ENCODE data around the gene GAS7. TPM values are rescaled to one million over a fixed set of nuclear protein-coding genes. Genes with fewer than 3 reads are reported as not detected.

The GAS7 gene
- total RNA-seq, 1 experiment from 2014 or later: 12.3 TPM

DNA sequence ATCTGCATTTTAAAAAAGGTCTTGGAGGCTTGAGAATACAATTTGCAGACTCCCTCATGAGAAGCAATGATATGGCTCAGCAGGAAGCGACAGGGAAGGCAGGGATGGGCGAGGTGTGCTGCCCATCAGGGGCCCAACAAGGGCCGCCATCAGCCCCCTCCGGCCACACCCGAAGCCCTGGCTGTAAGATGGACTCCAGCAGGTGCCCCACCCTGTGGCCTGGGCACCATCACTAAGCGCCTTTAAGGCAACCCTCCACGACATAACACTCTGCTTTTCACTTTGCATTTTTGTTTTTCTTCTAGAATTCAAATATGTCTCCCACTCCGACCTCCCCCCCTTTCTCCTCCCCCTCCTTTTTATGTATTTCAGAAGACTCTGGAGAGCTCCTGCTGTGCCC is 241.2 kb downstream of the GAS7 start:
- Mint-ChIP-seq H3K27ac (no peak overlapping the region), H3K4me3 (no peak overlapping the region), H3K4me1 (peaks cover 32% of the 10 kb centered on the region), H3K27me3 (ENCODE audit: low read depth) (no peaks in the 10 kb centered on the region), H3K9me3 (no peaks in the 10 kb centered on the region), H3K36me3 (no peaks in the 10 kb centered on the region)
- TF ChIP-seq, protein P1, sequence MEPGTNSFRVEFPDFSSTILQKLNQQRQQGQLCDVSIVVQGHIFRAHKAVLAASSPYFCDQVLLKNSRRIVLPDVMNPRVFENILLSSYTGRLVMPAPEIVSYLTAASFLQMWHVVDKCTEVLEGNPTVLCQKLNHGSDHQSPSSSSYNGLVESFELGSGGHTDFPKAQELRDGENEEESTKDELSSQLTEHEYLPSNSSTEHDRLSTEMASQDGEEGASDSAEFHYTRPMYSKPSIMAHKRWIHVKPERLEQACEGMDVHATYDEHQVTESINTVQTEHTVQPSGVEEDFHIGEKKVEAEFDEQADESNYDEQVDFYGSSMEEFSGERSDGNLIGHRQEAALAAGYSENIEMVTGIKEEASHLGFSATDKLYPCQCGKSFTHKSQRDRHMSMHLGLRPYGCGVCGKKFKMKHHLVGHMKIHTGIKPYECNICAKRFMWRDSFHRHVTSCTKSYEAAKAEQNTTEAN (CRISPR knock-in tag; IDR thresholded peaks at IDR 0.05): no peak
- TF ChIP-seq, protein P2, sequence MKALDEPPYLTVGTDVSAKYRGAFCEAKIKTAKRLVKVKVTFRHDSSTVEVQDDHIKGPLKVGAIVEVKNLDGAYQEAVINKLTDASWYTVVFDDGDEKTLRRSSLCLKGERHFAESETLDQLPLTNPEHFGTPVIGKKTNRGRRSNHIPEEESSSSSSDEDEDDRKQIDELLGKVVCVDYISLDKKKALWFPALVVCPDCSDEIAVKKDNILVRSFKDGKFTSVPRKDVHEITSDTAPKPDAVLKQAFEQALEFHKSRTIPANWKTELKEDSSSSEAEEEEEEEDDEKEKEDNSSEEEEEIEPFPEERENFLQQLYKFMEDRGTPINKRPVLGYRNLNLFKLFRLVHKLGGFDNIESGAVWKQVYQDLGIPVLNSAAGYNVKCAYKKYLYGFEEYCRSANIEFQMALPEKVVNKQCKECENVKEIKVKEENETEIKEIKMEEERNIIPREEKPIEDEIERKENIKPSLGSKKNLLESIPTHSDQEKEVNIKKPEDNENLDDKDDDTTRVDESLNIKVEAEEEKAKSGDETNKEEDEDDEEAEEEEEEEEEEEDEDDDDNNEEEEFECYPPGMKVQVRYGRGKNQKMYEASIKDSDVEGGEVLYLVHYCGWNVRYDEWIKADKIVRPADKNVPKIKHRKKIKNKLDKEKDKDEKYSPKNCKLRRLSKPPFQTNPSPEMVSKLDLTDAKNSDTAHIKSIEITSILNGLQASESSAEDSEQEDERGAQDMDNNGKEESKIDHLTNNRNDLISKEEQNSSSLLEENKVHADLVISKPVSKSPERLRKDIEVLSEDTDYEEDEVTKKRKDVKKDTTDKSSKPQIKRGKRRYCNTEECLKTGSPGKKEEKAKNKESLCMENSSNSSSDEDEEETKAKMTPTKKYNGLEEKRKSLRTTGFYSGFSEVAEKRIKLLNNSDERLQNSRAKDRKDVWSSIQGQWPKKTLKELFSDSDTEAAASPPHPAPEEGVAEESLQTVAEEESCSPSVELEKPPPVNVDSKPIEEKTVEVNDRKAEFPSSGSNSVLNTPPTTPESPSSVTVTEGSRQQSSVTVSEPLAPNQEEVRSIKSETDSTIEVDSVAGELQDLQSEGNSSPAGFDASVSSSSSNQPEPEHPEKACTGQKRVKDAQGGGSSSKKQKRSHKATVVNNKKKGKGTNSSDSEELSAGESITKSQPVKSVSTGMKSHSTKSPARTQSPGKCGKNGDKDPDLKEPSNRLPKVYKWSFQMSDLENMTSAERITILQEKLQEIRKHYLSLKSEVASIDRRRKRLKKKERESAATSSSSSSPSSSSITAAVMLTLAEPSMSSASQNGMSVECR (CRISPR knock-in tag; IDR thresholded peaks at IDR 0.05; ENCODE audit: borderline replicate concordance): no peak
- TF ChIP-seq, protein P3, sequence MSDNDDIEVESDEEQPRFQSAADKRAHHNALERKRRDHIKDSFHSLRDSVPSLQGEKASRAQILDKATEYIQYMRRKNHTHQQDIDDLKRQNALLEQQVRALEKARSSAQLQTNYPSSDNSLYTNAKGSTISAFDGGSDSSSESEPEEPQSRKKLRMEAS (CRISPR knock-in tag; IDR thresholded peaks at IDR 0.05): no peak
- no peak for TF ChIP-seq ZNF138 (CRISPR knock-in tag; conservative IDR thresholded peaks at IDR 0.05)
- TF ChIP-seq, protein P4, sequence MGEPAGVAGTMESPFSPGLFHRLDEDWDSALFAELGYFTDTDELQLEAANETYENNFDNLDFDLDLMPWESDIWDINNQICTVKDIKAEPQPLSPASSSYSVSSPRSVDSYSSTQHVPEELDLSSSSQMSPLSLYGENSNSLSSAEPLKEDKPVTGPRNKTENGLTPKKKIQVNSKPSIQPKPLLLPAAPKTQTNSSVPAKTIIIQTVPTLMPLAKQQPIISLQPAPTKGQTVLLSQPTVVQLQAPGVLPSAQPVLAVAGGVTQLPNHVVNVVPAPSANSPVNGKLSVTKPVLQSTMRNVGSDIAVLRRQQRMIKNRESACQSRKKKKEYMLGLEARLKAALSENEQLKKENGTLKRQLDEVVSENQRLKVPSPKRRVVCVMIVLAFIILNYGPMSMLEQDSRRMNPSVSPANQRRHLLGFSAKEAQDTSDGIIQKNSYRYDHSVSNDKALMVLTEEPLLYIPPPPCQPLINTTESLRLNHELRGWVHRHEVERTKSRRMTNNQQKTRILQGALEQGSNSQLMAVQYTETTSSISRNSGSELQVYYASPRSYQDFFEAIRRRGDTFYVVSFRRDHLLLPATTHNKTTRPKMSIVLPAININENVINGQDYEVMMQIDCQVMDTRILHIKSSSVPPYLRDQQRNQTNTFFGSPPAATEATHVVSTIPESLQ (CRISPR knock-in tag; IDR thresholded peaks at IDR 0.05): no peak
- TF ChIP-seq, protein P5, sequence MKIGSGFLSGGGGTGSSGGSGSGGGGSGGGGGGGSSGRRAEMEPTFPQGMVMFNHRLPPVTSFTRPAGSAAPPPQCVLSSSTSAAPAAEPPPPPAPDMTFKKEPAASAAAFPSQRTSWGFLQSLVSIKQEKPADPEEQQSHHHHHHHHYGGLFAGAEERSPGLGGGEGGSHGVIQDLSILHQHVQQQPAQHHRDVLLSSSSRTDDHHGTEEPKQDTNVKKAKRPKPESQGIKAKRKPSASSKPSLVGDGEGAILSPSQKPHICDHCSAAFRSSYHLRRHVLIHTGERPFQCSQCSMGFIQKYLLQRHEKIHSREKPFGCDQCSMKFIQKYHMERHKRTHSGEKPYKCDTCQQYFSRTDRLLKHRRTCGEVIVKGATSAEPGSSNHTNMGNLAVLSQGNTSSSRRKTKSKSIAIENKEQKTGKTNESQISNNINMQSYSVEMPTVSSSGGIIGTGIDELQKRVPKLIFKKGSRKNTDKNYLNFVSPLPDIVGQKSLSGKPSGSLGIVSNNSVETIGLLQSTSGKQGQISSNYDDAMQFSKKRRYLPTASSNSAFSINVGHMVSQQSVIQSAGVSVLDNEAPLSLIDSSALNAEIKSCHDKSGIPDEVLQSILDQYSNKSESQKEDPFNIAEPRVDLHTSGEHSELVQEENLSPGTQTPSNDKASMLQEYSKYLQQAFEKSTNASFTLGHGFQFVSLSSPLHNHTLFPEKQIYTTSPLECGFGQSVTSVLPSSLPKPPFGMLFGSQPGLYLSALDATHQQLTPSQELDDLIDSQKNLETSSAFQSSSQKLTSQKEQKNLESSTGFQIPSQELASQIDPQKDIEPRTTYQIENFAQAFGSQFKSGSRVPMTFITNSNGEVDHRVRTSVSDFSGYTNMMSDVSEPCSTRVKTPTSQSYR (CRISPR knock-in tag; IDR thresholded peaks at IDR 0.05): no peak
- TF ChIP-seq, protein P6, sequence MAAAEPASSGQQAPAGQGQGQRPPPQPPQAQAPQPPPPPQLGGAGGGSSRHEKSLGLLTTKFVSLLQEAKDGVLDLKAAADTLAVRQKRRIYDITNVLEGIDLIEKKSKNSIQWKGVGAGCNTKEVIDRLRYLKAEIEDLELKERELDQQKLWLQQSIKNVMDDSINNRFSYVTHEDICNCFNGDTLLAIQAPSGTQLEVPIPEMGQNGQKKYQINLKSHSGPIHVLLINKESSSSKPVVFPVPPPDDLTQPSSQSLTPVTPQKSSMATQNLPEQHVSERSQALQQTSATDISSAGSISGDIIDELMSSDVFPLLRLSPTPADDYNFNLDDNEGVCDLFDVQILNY (CRISPR knock-in tag; IDR thresholded peaks at IDR 0.05): no peak
- CTCF ChIA-PET: interaction anchor here (0.8 to 7.7 kb wide), 3 partner anchors 25 to 30 kb away, joined by 5 to 112 read pairs (median 9); no protein-coding TSS in a partner anchor
- no peak for ATAC-seq
- POLR2A ChIA-PET: no interaction called here
- no peak for DNase-seq (ENCODE audit: low spot score)

DNA sequence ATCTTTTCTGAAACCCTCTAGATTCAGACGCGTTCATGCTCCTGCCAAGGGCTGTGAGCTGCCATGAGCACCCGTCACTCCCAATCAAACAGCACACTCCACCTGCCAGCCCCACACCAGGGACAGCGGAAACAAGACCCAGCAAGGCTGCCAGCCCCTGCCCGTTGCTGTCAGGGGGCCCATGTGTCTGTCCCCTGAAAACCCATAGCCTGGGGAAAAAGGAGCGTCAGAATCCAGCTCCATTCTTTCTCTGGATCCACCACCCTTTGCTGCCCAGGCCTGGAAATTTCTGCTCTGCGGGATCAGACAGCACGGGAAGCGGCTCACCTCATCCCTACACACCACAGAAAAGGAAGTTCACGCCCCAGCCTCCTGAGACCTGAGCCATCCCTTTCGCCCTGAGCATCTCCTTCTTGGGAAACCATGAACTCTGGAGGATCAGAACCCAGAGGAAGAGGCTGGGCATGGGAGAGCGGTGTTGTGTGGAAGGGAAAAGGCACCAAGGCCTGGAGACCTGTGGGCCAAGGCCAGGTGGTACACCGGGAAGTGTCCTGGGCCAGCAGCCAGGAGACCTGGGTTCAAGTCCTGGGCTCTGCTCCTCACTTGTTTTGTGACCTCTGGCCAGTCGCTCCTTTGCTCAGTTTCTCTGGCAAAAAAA is 241.8 kb downstream of the GAS7 start:
- CTCF ChIA-PET: interaction anchor here (0.9 to 7.7 kb wide), 4 partner anchors 25 to 270 kb away, joined by 3 to 112 read pairs (median 6); no protein-coding TSS in a partner anchor
- ATAC-seq (peak; percentile 38), DNase-seq (ENCODE audit: low spot score) (peak; percentile 23)
- Mint-ChIP-seq H3K27ac (no peak overlapping the region), H3K4me1 (peaks cover 32% of the 10 kb centered on the region), H3K27me3 (ENCODE audit: low read depth) (no peaks in the 10 kb centered on the region), H3K36me3 (no peaks in the 10 kb centered on the region), H3K4me3 (no peak overlapping the region; the same call in 1 of the 2 replicates), H3K9me3 (no peaks in the 10 kb centered on the region)
- POLR2A ChIA-PET: no interaction called here
- TF ChIP-seq EMX1 (CRISPR knock-in tag; IDR thresholded peaks at IDR 0.05) (no peak), ZNF138 (CRISPR knock-in tag; conservative IDR thresholded peaks at IDR 0.05) (no peak), TCF7 (CRISPR knock-in tag; IDR thresholded peaks at IDR 0.05; ENCODE audit: low read depth) (no peak), ELF4 (CRISPR knock-in tag; IDR thresholded peaks at IDR 0.05; ENCODE audit: low read depth) (no peak), CBFB (CRISPR knock-in tag; IDR thresholded peaks at IDR 0.05; ENCODE audit: low read depth) (no peak)
- TF ChIP-seq, protein P7, sequence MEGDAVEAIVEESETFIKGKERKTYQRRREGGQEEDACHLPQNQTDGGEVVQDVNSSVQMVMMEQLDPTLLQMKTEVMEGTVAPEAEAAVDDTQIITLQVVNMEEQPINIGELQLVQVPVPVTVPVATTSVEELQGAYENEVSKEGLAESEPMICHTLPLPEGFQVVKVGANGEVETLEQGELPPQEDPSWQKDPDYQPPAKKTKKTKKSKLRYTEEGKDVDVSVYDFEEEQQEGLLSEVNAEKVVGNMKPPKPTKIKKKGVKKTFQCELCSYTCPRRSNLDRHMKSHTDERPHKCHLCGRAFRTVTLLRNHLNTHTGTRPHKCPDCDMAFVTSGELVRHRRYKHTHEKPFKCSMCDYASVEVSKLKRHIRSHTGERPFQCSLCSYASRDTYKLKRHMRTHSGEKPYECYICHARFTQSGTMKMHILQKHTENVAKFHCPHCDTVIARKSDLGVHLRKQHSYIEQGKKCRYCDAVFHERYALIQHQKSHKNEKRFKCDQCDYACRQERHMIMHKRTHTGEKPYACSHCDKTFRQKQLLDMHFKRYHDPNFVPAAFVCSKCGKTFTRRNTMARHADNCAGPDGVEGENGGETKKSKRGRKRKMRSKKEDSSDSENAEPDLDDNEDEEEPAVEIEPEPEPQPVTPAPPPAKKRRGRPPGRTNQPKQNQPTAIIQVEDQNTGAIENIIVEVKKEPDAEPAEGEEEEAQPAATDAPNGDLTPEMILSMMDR (IDR thresholded peaks at IDR 0.05): no peak

All from WTC11 (cell line).